Testis (tissue), 3 donors: ENCODE data around the gene FTSJ3. TPM values are rescaled to one million over a fixed set of nuclear protein-coding genes. Genes with fewer than 3 reads are reported as not detected.
A peak's percentile ranks its signal among the peaks of the same experiment; 100 is the strongest.

Experiments
- DNase-seq: peaks from one replicate; pipeline ENCODE4 v3.0.0-alpha.2; 2019
- H3K27ac ChIP-seq, 2 donors: fragments of 200-600 bp; sonication (generic); one replicate each; pipeline ENCODE4 v1.5.1; 2019
- H3K27me3 ChIP-seq: fragments of 200-600 bp; sonication (generic); one replicate; pipeline ENCODE4 v1.5.1; 2019
- H3K36me3 ChIP-seq: fragments of 200-600 bp; sonication (generic); one replicate; pipeline ENCODE4 v1.5.1; 2017; ENCODE audit warnings: low read depth; ENCODE audit errors: missing control alignments
- H3K4me1 ChIP-seq: fragments of 200-600 bp; sonication (generic); one replicate; pipeline ENCODE4 v1.5.1; 2019
- H3K4me3 ChIP-seq, 2 donors: fragments of 200-600 bp; sonication (generic); one replicate each; pipeline ENCODE4 v1.5.1; 2017 to 2019
- H3K9me3 ChIP-seq: fragments of 200-600 bp; sonication (generic); one replicate; pipeline ENCODE4 v1.5.1; 2017
- CTCF ChIP-seq, 3 experiments: fragments of 450-650 bp in 2 of 3; fragments of 200-600 bp in 1 of 3; sonication (generic) in 1 of 3; IDR thresholded peaks; one replicate each; pipeline ENCODE4 v1.5.1; 2016 to 2019; ENCODE audit warnings: antibody characterized with exemption in 3 of 3, mild to moderate bottlenecking in 2 of 3, moderate library complexity in 1 of 3
- POLR2A ChIP-seq: fragments of 450-650 bp; IDR thresholded peaks from one replicate; pipeline ENCODE4 v1.6.1; 2017; ENCODE audit warnings: antibody characterized with exemption, mild to moderate bottlenecking, moderate library complexity
- WGBS, 2 donors: methylation state at CpG; one replicate each; pipeline ENCODE4 v1.1.5; 2018; 5-methylcytosine and 5-hydroxymethylcytosine counted together
- intact Hi-C: fragments of 100-400 bp; cut with DNase I; formaldehyde crosslinking; loops from one replicate; pipeline ENCODE4 v1.15.1; 2023; ENCODE audit warnings: low total_unique reads
- polyA plus RNA-seq: library from polyadenylated mRNA; stranded (reverse); fragments of 350-450 nt; fragmentation: Illumina TruSeq; extraction: RNeasy Lipid Tissue Mini Kit (QIAGEN cat#74804); gene quantifications from one replicate; pipeline ENCODE4 v1.2.3, GENCODE V29; 2014; ENCODE audit warnings: low read depth, low replicate concordance; ENCODE audit not compliant: insufficient read depth
- total RNA-seq, 2 donors: library from RNA; depleted of rRNA; stranded (reverse); fragments of >200 nt; gene quantifications; one replicate each; pipeline ENCODE4 v1.2.3, GENCODE V29; 2016

The FTSJ3 gene
- total and polyA plus RNA-seq, 3 donors from 2014 or later: 39.9 to 59.7 (median 47.2) TPM

- no peak overlapping the region for H3K4me3 ChIP-seq
These were observed 10.6 kb upstream of the FTSJ3 start for GRCh38 chr17:63837962-63838600.

GRCh38 chr17:63837480-63837879 lies 10.0 kb upstream of the FTSJ3 start:
- TF ChIP-seq POLR2A: no peak
- TF ChIP-seq CTCF (IDR thresholded peaks at IDR 0.05): no peak
- no peaks in the 10 kb centered on the region for H3K9me3 ChIP-seq
- H3K4me1 ChIP-seq: peaks cover 43% of the 10 kb centered on the region
- H3K27me3 ChIP-seq: no peaks in the 10 kb centered on the region
- WGBS, 2 donors: 85 to 86% methylated on average over 4 to 12 of the region's 12 CpGs
- H3K36me3 ChIP-seq: no peaks in the 10 kb centered on the region
- intact Hi-C loops: no loop called here
- no peak for DNase-seq
- H3K27ac ChIP-seq: peak overlapping the region; percentile 69 to 97
- H3K4me3 ChIP-seq: no peak overlapping the region

More at GRCh38 chr17:63837962-63838600, 10.6 kb upstream of the FTSJ3 start:
- Histone ChIP-seq H3K4me1 (peaks cover 43% of the 10 kb centered on the region), H3K36me3 (no peaks in the 10 kb centered on the region), H3K9me3 (no peaks in the 10 kb centered on the region), H3K27me3 (no peaks in the 10 kb centered on the region), H3K27ac (peak overlapping the region; percentile 69 to 97)
- intact Hi-C loops: no loop called here
- TF ChIP-seq CTCF (IDR thresholded peaks at IDR 0.05) (no peak), POLR2A (no peak)
- WGBS, 2 donors: 67 to 75% methylated on average over 3 to 5 of the region's 5 CpGs
- no peak for DNase-seq

GRCh38 chr17:63836811-63837210 lies 9.3 kb upstream of the FTSJ3 start:
- WGBS, 2 donors: 91 to 98% methylated on average over 7 of the region's 7 CpGs
- Histone ChIP-seq H3K27me3 (no peaks in the 10 kb centered on the region), H3K4me1 (peaks cover 43% of the 10 kb centered on the region), H3K9me3 (no peaks in the 10 kb centered on the region), H3K27ac (peak overlapping the region in 1 of 2 donors; percentile 97), H3K4me3 (no peak overlapping the region), H3K36me3 (no peaks in the 10 kb centered on the region)
- intact Hi-C loops: no loop called here
- DNase-seq: no peak
- no peak for TF ChIP-seq CTCF (IDR thresholded peaks at IDR 0.05)
- TF ChIP-seq POLR2A: no peak

GRCh38 chr17:63835167-63835720 lies 7.8 kb upstream of the FTSJ3 start:
- no peaks in the 10 kb centered on the region for H3K9me3 ChIP-seq
- 90% methylated on average over 9 of the region's 9 CpGs for WGBS, 2 donors
- peaks cover 30% of the 10 kb centered on the region for H3K4me1 ChIP-seq
- no peak overlapping the region for H3K27ac ChIP-seq
- intact Hi-C loops: no loop called here
- H3K27me3 ChIP-seq: no peaks in the 10 kb centered on the region
- H3K4me3 ChIP-seq: no peak overlapping the region
- no peak for DNase-seq
- H3K36me3 ChIP-seq: no peaks in the 10 kb centered on the region
- TF ChIP-seq CTCF (IDR thresholded peaks at IDR 0.05) (no peak), POLR2A (no peak)
